T-helper 2 cell treated with Interferon-gamma antibody and Interleukin-4, amounts not matched to agents 5 μg/mL and 100 μg/mL, for 36 hours (primary cell): ENCODE data around the gene ZNF526.

Experiments used
- DNase-seq: peaks from one replicate; pipeline ENCODE4 v3.0.0; 2021; ENCODE audit warnings: low spot score
- H3K27ac Mint-ChIP-seq: one replicate; pipeline ENCODE4 v1.8.0; 2021; ENCODE audit warnings: mild to moderate bottlenecking, mixed read lengths
- H3K27me3 Mint-ChIP-seq: one replicate; pipeline ENCODE4 v1.8.0; 2021; ENCODE audit warnings: low read depth, mixed read lengths
- H3K36me3 Mint-ChIP-seq: one replicate; pipeline ENCODE4 v1.8.0; 2021; ENCODE audit warnings: low read depth, mixed read lengths
- H3K4me1 Mint-ChIP-seq: one replicate; pipeline ENCODE4 v1.8.0; 2021; ENCODE audit warnings: low read depth, mixed read lengths
- H3K4me3 Mint-ChIP-seq: one replicate; pipeline ENCODE4 v1.8.0; 2022; ENCODE audit warnings: mild to moderate bottlenecking, moderate library complexity, mixed read lengths
- H3K9me3 Mint-ChIP-seq: one replicate; pipeline ENCODE4 v1.8.0; 2021; ENCODE audit warnings: mixed read lengths

Gene ZNF526

DNA sequence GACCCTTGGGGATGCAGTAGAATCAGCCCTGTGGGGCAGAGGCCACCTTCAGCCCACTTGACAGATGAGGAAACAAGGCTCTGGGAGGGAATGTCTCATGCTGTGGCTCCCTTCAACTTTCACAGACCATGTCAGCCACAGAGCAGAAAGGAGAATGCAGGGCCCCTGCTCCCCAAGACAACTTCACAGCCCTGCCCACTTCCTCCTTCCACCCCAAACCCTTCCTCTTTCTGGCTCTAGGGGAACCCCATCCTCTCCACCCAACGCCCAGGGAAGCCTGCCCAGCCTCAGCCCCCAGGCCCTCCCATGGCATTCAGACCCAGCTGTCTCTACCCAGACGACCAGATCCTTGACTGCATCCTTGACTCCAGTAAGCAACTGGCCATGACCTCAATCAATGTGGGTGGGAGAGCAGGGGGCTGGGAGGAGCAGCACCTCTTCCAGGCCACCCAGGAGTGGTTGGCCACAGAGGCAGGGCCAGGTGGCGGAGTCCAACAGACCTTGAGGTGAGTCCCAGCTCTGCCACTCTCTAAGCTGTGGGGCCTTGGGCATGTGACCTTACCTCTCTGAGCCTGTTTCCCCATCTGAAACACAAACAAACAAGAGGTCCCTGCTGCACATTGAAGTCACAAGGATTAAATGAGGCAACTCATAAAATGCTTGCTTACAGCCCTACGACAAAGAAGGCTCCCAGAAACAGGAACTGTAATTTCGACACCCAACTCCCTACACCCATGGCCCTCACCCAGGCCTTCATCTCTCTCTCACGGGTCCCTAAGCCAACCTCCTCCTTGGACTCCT, 18.4 kb upstream of the ZNF526 start:
- peak overlapping the region; percentile 91 for H3K27ac Mint-ChIP-seq
- peaks cover 74% of the 10 kb centered on the region for H3K36me3 Mint-ChIP-seq
- peaks cover 65% of the 10 kb centered on the region for H3K4me1 Mint-ChIP-seq
- no peaks in the 10 kb centered on the region for H3K9me3 Mint-ChIP-seq
- H3K4me3 Mint-ChIP-seq: peak overlapping the region; percentile 89
- H3K27me3 Mint-ChIP-seq: no peaks in the 10 kb centered on the region
- peak; percentile 65 for DNase-seq

GRCh38 chr19:42202290-42202880, 17.7 kb upstream of the ZNF526 start:
- H3K36me3 Mint-ChIP-seq: peaks cover 71% of the 10 kb centered on the region

DNA sequence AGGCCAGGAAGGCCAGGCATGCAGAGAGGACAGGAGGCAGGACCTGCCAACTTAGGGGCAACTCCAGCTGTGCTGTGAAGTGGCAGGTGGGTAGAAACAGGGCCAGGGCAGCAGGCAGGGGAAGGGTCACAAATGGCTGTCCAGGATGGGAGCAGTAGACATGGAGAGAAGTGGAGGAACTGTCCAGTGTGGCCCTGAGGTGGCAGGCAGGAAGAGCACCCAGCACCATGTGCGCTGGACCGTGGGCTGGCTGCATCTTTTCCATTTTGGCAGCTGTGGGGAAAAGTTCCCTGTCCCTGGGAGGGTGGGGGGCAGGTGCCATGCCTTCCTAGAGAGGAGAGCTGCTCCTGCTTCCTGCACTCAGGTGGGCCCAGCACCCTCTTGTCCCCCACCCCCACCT, 16.4 kb upstream of the ZNF526 start:
- Mint-ChIP-seq H3K27me3 (no peaks in the 10 kb centered on the region), H3K27ac (peak overlapping the region; percentile 69), H3K9me3 (no peaks in the 10 kb centered on the region), H3K4me3 (no peak overlapping the region), H3K4me1 (peaks cover 58% of the 10 kb centered on the region), H3K36me3 (peaks cover 77% of the 10 kb centered on the region)
- DNase-seq: no peak

More at GRCh38 chr19:42202290-42202880, 17.7 kb upstream of the ZNF526 start:
- no peaks in the 10 kb centered on the region for H3K9me3 Mint-ChIP-seq
- peaks cover 60% of the 10 kb centered on the region for H3K4me1 Mint-ChIP-seq
- H3K27me3 Mint-ChIP-seq: no peaks in the 10 kb centered on the region
- DNase-seq: no peak
- peak overlapping the region; percentile 89 for H3K4me3 Mint-ChIP-seq
- peak overlapping the region; percentile 91 for H3K27ac Mint-ChIP-seq

DNA sequence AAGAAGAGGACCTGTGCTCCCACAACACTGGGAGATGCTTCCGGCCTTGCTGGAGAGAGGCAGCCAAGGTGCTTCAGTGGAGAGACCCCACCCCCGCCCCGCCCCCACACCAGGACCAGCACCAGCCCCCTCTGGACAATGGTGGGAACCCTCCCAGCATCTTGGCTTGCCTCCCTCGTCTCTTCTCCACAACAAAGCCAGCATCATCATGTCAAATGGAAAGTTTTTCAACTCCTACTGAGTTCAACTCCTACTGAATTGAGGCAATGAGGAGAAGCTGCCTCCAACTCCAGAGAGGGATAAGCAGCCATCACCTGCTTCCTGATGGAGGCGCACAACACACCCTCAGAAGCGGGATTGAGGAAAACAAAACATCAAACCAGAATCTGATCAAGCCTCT, 15.4 kb upstream of the ZNF526 start:
- H3K27me3 Mint-ChIP-seq: no peaks in the 10 kb centered on the region
- no peak overlapping the region for H3K4me3 Mint-ChIP-seq
- H3K27ac Mint-ChIP-seq: no peak overlapping the region
- peaks cover 56% of the 10 kb centered on the region for H3K4me1 Mint-ChIP-seq
- DNase-seq: no peak
- no peaks in the 10 kb centered on the region for H3K9me3 Mint-ChIP-seq
- H3K36me3 Mint-ChIP-seq: peaks cover 79% of the 10 kb centered on the region

GRCh38 chr19:42206871-42207755, 13.0 kb upstream of the ZNF526 start:
- peak overlapping the region; percentile 19 for H3K4me3 Mint-ChIP-seq

DNA sequence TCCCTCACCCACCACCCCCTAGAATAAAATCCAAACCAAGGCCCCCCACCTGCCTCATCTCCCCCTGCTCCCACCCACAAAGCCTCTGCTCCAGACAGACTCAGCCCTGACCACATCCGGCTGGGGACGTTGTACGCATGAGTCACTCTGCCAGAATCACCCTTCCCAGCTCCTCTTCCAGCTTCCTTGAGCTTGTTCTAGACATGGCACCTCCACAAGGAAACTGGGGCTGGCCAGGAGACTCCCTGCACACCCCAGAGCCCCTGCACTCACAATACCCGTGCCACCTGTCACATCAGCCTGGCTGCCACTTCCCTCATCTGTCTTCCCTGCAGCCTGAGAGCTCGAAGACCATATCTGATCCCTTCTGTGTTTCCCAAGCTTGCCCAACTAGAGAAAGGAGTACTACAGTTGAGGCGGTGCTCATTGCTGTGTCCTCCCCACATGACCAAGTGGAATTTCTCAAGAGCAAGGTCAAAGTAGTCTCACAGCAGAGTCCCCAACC, 12.3 kb upstream of the ZNF526 start:
- H3K4me1 Mint-ChIP-seq: peaks cover 28% of the 10 kb centered on the region
- no peak for DNase-seq
- H3K27me3 Mint-ChIP-seq: no peaks in the 10 kb centered on the region
- H3K27ac Mint-ChIP-seq: peak overlapping the region; percentile 79
- H3K9me3 Mint-ChIP-seq: no peaks in the 10 kb centered on the region
- H3K36me3 Mint-ChIP-seq: peaks cover 59% of the 10 kb centered on the region
- peak overlapping the region; percentile 19 for H3K4me3 Mint-ChIP-seq

More at GRCh38 chr19:42206871-42207755, 13.0 kb upstream of the ZNF526 start:
- H3K4me1 Mint-ChIP-seq: peaks cover 32% of the 10 kb centered on the region
- peak overlapping the region; percentile 79 for H3K27ac Mint-ChIP-seq
- peaks cover 63% of the 10 kb centered on the region for H3K36me3 Mint-ChIP-seq
- no peaks in the 10 kb centered on the region for H3K27me3 Mint-ChIP-seq
- DNase-seq: no peak
- no peaks in the 10 kb centered on the region for H3K9me3 Mint-ChIP-seq

DNA sequence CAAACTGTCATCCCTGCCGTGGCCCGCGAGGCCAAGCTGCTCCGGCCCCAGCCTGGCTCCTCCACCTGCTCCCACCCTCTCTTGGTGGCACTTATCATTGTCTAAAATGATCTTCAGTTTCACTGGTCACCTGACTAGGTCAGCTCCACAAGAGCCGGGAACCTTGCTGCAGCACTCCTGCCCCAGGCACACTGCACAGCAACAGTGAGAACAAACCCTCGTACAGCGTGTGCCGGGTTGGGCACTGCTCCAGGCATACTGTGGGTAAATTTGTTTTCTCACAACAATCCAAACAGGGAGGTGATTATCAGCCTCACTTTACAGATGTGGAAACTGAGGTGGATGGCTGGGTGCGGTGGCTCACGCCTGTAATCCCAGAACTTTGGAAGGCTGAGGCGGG, 11.5 kb upstream of the ZNF526 start:
- Mint-ChIP-seq H3K4me1 (peaks cover 30% of the 10 kb centered on the region), H3K9me3 (no peaks in the 10 kb centered on the region), H3K27me3 (no peaks in the 10 kb centered on the region), H3K27ac (peak overlapping the region; percentile 20), H3K4me3 (no peak overlapping the region), H3K36me3 (peaks cover 60% of the 10 kb centered on the region)
- no peak for DNase-seq

DNA sequence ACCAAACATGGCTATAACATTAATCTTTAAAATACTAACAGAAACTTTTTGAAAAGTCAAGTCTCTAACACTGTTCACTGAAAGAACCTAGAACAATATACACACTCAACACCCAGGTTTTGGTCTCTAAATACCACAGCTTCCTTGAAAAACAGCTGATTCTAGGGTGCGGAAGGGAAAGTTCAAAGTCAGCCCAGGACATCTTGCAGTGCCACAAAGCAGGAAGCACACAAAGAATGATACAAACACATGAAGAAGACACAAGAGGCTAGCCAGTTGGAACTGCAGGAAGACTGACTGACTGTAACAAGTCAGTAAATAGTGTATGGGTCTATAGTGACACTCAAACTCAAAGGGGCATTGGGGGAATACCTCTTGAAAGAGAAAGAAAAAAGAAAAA, 7.2 kb upstream of the ZNF526 start:
- peaks cover 60% of the 10 kb centered on the region for H3K36me3 Mint-ChIP-seq
- peak overlapping the region; percentile 11 for H3K4me3 Mint-ChIP-seq
- peaks cover 43% of the 10 kb centered on the region for H3K4me1 Mint-ChIP-seq
- H3K27ac Mint-ChIP-seq: peak overlapping the region; percentile 34
- no peaks in the 10 kb centered on the region for H3K9me3 Mint-ChIP-seq
- no peak for DNase-seq
- H3K27me3 Mint-ChIP-seq: peaks cover 2% of the 10 kb centered on the region

DNA sequence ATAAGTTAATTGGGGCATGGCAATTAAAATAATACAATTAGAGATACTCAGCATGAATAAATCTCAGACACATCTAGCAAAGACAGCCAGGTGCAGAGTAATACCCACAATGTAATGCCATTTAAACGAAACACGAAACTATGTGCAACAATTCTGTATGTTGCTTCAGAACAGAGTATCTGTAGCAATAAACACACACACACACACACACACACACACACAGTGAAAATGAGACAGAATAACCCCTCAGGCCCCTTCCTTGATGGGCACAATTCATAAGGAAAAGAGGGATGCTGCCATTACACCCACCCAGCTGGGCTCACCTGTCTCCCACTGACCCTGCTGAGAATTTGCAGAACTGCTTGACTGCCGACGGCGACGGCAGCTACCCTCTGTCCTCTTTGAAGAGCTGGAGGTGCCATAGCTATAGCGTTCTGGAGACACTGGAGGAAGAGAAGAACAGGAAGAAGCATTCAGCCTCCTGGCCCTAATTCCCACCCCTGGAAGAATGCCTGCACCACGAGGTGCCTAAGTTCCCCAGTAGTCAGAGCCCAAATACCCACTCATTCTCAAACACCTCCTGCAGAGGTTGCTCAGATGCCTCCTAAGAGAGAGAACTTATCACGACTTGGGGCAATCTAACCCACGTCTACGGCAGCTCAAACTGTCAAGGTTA, 5.2 kb upstream of the ZNF526 start:
- H3K9me3 Mint-ChIP-seq: no peaks in the 10 kb centered on the region
- peak overlapping the region; percentile 100 for H3K4me3 Mint-ChIP-seq
- DNase-seq: no peak
- peaks cover 2% of the 10 kb centered on the region for H3K27me3 Mint-ChIP-seq
- H3K36me3 Mint-ChIP-seq: peaks cover 42% of the 10 kb centered on the region
- H3K27ac Mint-ChIP-seq: peak overlapping the region; percentile 36
- peaks cover 50% of the 10 kb centered on the region for H3K4me1 Mint-ChIP-seq

DNA sequence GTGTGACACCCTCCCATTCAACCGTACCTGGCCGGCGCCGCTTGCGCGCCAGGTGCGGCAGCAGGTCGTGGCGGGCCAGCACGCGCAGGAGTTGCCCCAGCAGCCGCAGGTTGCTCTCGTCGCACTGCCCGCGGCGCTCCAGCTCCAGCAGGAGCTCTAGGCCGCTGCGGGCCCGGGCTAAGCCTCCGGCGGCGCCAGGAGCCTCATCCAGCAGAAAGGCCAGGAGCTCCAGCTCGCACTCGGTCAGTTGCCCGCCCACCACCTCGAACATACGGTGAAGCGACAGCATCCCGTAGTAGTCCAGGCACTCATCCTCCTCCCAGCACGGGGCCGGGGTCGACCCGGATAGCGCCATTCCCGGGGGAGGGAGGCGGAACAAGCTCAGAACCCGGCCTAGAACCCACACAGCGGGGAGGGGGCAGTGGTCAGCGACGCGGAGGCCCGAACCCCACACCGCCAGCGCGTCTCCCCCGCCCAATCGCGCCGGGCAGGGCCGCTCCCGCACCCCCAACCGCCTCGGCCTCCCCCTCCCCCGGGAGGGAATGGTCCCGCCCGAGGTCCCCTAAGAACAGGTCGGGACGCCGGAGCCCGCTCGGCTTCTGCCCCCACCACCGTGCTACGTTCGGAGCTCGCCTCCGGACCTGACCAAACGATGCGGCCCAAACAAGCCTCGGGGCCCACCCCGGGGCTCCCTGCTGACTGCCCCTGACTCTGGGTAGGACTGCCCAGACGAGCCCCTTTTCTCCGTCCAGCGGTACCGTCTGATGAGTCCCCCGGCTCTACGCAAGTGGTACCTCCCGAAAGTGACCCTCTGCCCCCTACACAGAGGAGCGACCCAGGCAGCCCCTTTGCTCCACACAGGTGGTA, 3.2 kb upstream of the ZNF526 start:
- Mint-ChIP-seq H3K36me3 (peaks cover 44% of the 10 kb centered on the region), H3K27me3 (peaks cover 2% of the 10 kb centered on the region), H3K4me1 (peaks cover 57% of the 10 kb centered on the region), H3K4me3 (peak overlapping the region; percentile 100), H3K9me3 (no peaks in the 10 kb centered on the region), H3K27ac (peak overlapping the region; percentile 100)
- DNase-seq: peak; percentile 33

DNA sequence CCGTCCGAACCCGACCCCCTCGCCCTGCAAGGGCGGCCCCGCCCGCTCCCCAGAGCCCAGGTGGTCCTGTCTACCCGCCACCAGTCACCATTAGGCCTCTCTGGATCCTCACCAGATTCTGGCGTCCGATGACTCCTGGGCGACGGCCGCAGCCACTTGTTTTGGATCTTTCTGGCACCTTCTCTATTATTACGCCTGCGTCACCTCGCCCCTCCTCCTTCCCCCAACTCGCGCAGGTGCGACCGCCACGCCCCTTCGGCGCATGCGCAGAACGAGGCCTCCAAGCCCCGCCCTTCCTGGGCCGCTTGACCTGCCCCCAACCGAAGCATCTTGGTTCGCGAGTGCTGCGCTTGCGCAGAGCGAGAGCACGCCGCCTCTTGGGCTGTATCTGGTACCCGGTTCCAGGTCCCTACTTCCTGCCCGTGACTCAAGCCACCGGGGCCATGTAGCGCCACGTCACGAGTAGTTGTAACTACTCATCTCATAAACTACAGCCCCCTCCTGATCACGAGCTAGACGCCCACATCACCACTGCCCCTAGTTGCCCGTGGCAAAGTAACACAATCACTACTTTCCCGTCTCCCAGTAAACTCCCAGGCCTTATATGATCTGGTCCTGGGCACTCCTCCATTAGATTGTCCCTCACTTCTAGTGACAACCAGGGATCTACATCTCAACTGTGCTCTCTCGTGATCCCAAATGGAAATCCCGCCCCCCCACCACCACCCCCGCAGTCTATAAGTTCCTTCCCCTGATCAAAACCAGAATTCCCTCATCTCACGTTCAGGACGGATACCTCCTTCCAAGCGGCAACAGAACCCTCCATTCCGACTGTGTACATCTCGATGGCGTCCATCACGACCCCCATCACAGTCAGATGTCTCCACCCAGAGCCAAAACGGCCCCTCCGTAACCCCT, 2.3 kb upstream of the ZNF526 start, which contains the start of gene DEDD2:
DEDD2 (minus strand) TSS at position 158 of the 918 bp plus-strand sequence. CDS start 670 bp downstream, outside the sequence.
- peak; percentile 100 for DNase-seq
- peaks cover 48% of the 10 kb centered on the region for H3K36me3 Mint-ChIP-seq

DNA sequence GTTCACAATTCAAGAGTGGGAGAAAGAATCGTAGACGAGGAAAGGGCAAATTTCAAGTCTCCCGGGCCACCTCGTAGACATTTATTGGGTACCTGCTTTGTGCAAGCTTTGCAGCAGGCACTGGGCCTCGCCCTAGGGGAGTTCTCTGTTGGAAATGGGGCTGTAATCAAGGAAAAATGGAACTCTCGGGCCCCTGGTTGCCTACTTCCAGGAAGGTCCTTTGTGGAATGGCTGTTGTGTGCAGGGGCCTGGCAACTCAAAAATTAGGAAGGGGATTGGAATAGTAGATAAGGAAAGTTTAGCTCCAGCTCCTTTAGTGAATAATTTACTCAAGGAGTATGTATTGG, 612 bp downstream of the ZNF526 start:
- no peak for DNase-seq
- peak overlapping the region; percentile 98 for H3K27ac Mint-ChIP-seq
- H3K4me1 Mint-ChIP-seq: peaks cover 34% of the 10 kb centered on the region
- no peaks in the 10 kb centered on the region for H3K9me3 Mint-ChIP-seq
- peaks cover 2% of the 10 kb centered on the region for H3K27me3 Mint-ChIP-seq
- H3K36me3 Mint-ChIP-seq: peaks cover 33% of the 10 kb centered on the region
- H3K4me3 Mint-ChIP-seq: peak overlapping the region; percentile 100

More for the DNA sequence above, 2.3 kb upstream of the ZNF526 start, which contains the start of gene DEDD2:
- H3K27ac Mint-ChIP-seq: peak within 1 kb of the TSS; percentile 100
- peak within 1 kb of the TSS; percentile 100 for H3K4me3 Mint-ChIP-seq
- peaks cover 2% of the 10 kb centered on the region for H3K27me3 Mint-ChIP-seq
- H3K9me3 Mint-ChIP-seq: no peaks in the 10 kb centered on the region
- peaks cover 58% of the 10 kb centered on the region for H3K4me1 Mint-ChIP-seq
